Neural cell (in vitro differentiated cells): ENCODE results near the gene CNPPD1. TPM values are rescaled to one million over a fixed set of nuclear protein-coding genes. Genes with fewer than 3 reads are reported as not detected.
A peak's percentile ranks its signal among the peaks of the same experiment; 100 is the strongest.

Experiments
- H2AFZ ChIP-seq: fragments of 200-600, 300-800 bp; sonication (generic), shearing (Covaris generic); 2 replicates; pipeline ENCODE4 v1.6.0; 2014; ENCODE audit warnings: low read depth, mild to moderate bottlenecking, antibody characterized with exemption, low read length, moderate library complexity
- H3F3A ChIP-seq: fragments of 200-600 bp; shearing (Covaris generic); 2 replicates; pipeline ENCODE4 v1.6.1; 2016; ENCODE audit warnings: mild to moderate bottlenecking, moderate library complexity, mixed read lengths, antibody characterized with exemption, low read length; ENCODE audit not compliant: insufficient read depth, poor library complexity, severe bottlenecking
- H3K27ac ChIP-seq: fragments of 200-600, 300-800 bp; sonication (generic), shearing (Covaris generic); 2 replicates; pipeline ENCODE4 v1.5.1; 2014; ENCODE audit warnings: mild to moderate bottlenecking, low read length, moderate library complexity
- H3K27me3 ChIP-seq: fragments of 300-800, 200-600 bp; sonication (generic), shearing (Covaris generic); 2 replicates; pipeline ENCODE4 v1.6.0; 2014; ENCODE audit warnings: mild to moderate bottlenecking, low read depth, low read length, moderate library complexity; ENCODE audit not compliant: insufficient read depth
- H3K36me3 ChIP-seq: fragments of 300-800, 200-600 bp; sonication (generic), shearing (Covaris generic); 2 replicates; pipeline ENCODE4 v1.5.1; 2014; ENCODE audit warnings: mild to moderate bottlenecking, antibody characterized with exemption, low read length, moderate library complexity; ENCODE audit not compliant: insufficient read depth
- H3K4me2 ChIP-seq: fragments of 300-800, 200-600 bp; sonication (generic), shearing (Covaris generic); 2 replicates; pipeline ENCODE4 v1.6.0; 2014; ENCODE audit warnings: mild to moderate bottlenecking, low read length
- H3K4me3 ChIP-seq: fragments of 300-800, 200-600 bp; sonication (generic), shearing (Covaris generic); 2 replicates; pipeline ENCODE4 v1.5.1; 2014; ENCODE audit warnings: mild to moderate bottlenecking, low read length, moderate library complexity
- H3K79me2 ChIP-seq: fragments of 200-600 bp; shearing (Covaris generic); replicated peaks from 2 replicates; pipeline ENCODE4 v1.6.0; 2014; ENCODE audit warnings: mild to moderate bottlenecking, low read length, moderate library complexity; ENCODE audit not compliant: insufficient read depth
- H3K9ac ChIP-seq: fragments of 300-800, 200-600 bp; sonication (generic), shearing (Covaris generic); 2 replicates; pipeline ENCODE4 v1.6.1; 2016; ENCODE audit warnings: mild to moderate bottlenecking, low read length, mixed read lengths
- H3K9me2 ChIP-seq: fragments of 200-600 bp; shearing (Covaris generic); 2 replicates; pipeline ENCODE4 v1.6.1; 2016; ENCODE audit warnings: mild to moderate bottlenecking, low read length, mixed read lengths; ENCODE audit not compliant: insufficient read depth
- H3K9me3 ChIP-seq: fragments of 200-600, 300-800 bp; sonication (generic), shearing (Covaris generic); 2 replicates; pipeline ENCODE4 v1.6.1; 2016; ENCODE audit warnings: mild to moderate bottlenecking, mixed run types, low read length, moderate library complexity, mixed read lengths
- H4K20me1 ChIP-seq: fragments of 200-600 bp; shearing (Covaris generic); 2 replicates; pipeline ENCODE4 v1.6.1; 2016; ENCODE audit warnings: mild to moderate bottlenecking, mixed run types; ENCODE audit not compliant: insufficient read depth
- EP300 ChIP-seq: fragments of 450-650 bp; conservative IDR thresholded peaks from 2 replicates; pipeline ENCODE4 v1.6.1; 2014; ENCODE audit warnings: antibody characterized with exemption, mild to moderate bottlenecking, moderate library complexity; ENCODE audit not compliant: poor library complexity, severe bottlenecking
- EZH2 ChIP-seq: fragments of 200-600, 300-800 bp; shearing (Covaris generic), sonication (generic); IDR thresholded peaks from 2 replicates; pipeline ENCODE4 v1.6.1; 2014; ENCODE audit warnings: antibody characterized with exemption, low read length, borderline replicate concordance, mild to moderate bottlenecking; ENCODE audit not compliant: insufficient read depth, poor library complexity, severe bottlenecking
- MXI1 ChIP-seq: fragments of 450-650 bp; conservative IDR thresholded peaks from 2 replicates; pipeline ENCODE4 v1.6.1; 2014; ENCODE audit warnings: antibody characterized with exemption, mild to moderate bottlenecking; ENCODE audit not compliant: poor library complexity, severe bottlenecking
- POLR2AphosphoS5 ChIP-seq: IDR thresholded peaks from 2 replicates; pipeline ENCODE4 v1.6.1; 2012
- RAD21 ChIP-seq: fragments of 450-650 bp; conservative IDR thresholded peaks from 2 replicates; pipeline ENCODE4 v1.6.1; 2014; ENCODE audit warnings: antibody characterized with exemption, mild to moderate bottlenecking, moderate library complexity
- REST ChIP-seq: IDR thresholded peaks from 2 replicates; pipeline ENCODE4 v1.6.1; 2012; ENCODE audit warnings: borderline replicate concordance
- SMC3 ChIP-seq: fragments of 450-650 bp; conservative IDR thresholded peaks from 2 replicates; pipeline ENCODE4 v1.6.1; 2014; ENCODE audit warnings: antibody characterized with exemption, mild to moderate bottlenecking, moderate library complexity; ENCODE audit not compliant: poor library complexity
- TAF1 ChIP-seq: IDR thresholded peaks from 2 replicates; pipeline ENCODE4 v1.6.1; 2012; ENCODE audit warnings: low read depth
- polyA plus RNA-seq: library from polyadenylated mRNA; depleted of rRNA; stranded (reverse); fragments of >200 nt; gene quantifications from 2 replicates; pipeline ENCODE4 v1.2.3, GENCODE V29; 2014
- TF ChIP-seq, protein P1 (sequence below): fragments of 450-650 bp; IDR thresholded peaks from 2 replicates; pipeline ENCODE4 v1.5.1; 2014; ENCODE audit warnings: antibody characterized with exemption, mild to moderate bottlenecking, moderate library complexity; ENCODE audit not compliant: poor library complexity, severe bottlenecking

The CNPPD1 gene
- polyA plus RNA-seq, 1 donor from 2014 or later: 89.1 TPM

- Histone ChIP-seq H4K20me1 (no peaks in the 10 kb centered on the region), H2AFZ (peak overlapping the region; percentile 40), H3F3A (no peaks in the 10 kb centered on the region), H3K9me2 (no peaks in the 10 kb centered on the region), H3K79me2 (no peaks in the 10 kb centered on the region), H3K27me3 (no peaks in the 10 kb centered on the region), H3K9ac (peak overlapping the region; percentile 90), H3K36me3 (no peaks in the 10 kb centered on the region), H3K4me3 (peak overlapping the region; percentile 78), H3K4me2 (peak overlapping the region; percentile 95), H3K9me3 (no peaks in the 10 kb centered on the region), H3K27ac (peak overlapping the region; percentile 96)
- peak; percentile 63 for TF ChIP-seq MXI1
- TF ChIP-seq TAF1: no peak
- TF ChIP-seq POLR2AphosphoS5: no peak
- TF ChIP-seq EP300: no peak
Measured at GRCh38 chr2:219207134-219207883, 30.6 kb upstream of the CNPPD1 start.

DNA sequence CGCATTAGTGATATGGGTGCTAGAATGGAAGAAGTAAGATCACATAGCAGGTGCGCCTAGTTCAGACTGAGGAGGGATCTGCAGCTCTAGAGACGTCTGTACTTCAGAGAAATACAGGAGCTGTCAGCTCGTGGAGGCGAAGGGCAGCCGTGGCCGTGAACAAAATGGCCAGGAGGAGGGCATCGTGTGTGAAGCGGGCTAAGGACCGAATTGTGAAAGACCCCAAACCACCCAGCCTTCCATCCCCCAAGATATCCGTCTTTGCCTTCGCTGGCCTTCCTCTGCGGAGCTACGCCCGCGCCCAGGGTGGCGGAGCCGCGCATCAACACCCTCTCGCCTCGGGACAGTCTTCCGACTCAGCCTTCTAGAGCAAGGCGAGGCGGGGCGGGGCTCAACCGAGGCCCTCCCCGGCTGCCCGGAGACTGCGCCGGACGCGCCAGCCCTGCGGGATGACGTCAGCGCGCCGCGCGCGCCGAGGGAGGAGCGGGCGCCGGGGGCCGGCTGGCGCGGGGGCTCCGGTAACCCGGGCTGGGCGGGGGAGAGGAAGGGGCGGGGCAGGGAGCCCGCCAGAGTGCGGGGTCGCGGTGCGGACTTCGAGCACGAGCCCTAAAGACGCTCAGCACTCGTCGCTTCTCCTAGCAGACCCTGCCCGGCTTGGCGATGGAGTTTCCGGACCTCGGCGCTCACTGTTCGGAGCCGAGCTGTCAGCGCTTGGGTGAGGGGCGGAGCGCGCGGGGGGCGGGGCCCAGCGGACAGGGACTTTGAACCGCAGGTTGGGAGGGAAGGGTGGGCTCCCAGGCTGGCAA is 29.8 kb upstream of the CNPPD1 start, which contains the start of gene ZFAND2B:
Gene ZFAND2B (plus strand): TSS at position 455 of the 806 bp plus-strand sequence. CDS start 206 bp downstream, at position 661.
- Histone ChIP-seq H4K20me1 (no peaks in the 10 kb centered on the region), H3K36me3 (no peaks in the 10 kb centered on the region), H3K9ac (peak within 1 kb of the TSS; percentile 90), H2AFZ (peak within 1 kb of the TSS; percentile 87), H3K9me3 (no peaks in the 10 kb centered on the region), H3K4me3 (peak within 1 kb of the TSS; percentile 78), H3F3A (no peaks in the 10 kb centered on the region), H3K9me2 (no peaks in the 10 kb centered on the region), H3K27ac (peak within 1 kb of the TSS; percentile 96), H3K79me2 (no peaks in the 10 kb centered on the region), H3K4me2 (peak within 1 kb of the TSS; percentile 95), H3K27me3 (no peaks in the 10 kb centered on the region)
- TF ChIP-seq POLR2AphosphoS5 (peak; percentile 97), REST (peak; percentile 91), MXI1 (peak; percentile 72), RAD21 (peak; percentile 47), TAF1 (peak; percentile 93), EZH2 (no peak), SMC3 (peak; percentile 65), EP300 (peak; percentile 63)
- TF ChIP-seq, protein P1, sequence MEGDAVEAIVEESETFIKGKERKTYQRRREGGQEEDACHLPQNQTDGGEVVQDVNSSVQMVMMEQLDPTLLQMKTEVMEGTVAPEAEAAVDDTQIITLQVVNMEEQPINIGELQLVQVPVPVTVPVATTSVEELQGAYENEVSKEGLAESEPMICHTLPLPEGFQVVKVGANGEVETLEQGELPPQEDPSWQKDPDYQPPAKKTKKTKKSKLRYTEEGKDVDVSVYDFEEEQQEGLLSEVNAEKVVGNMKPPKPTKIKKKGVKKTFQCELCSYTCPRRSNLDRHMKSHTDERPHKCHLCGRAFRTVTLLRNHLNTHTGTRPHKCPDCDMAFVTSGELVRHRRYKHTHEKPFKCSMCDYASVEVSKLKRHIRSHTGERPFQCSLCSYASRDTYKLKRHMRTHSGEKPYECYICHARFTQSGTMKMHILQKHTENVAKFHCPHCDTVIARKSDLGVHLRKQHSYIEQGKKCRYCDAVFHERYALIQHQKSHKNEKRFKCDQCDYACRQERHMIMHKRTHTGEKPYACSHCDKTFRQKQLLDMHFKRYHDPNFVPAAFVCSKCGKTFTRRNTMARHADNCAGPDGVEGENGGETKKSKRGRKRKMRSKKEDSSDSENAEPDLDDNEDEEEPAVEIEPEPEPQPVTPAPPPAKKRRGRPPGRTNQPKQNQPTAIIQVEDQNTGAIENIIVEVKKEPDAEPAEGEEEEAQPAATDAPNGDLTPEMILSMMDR: peak; percentile 48
